Tibial artery (tissue), 4 donors: ENCODE data around the gene GLRA1.

ENCODE experiments used
- DNase-seq, 2 donors: peaks; one replicate each; pipeline ENCODE4 v3.0.0-alpha.2; 2019
- H3K27ac ChIP-seq, 2 donors: fragments of 200-600 bp; sonication (generic) in 1 of 2; 1 replicate in 1 of 2; 2 replicates in 1 of 2; pipeline ENCODE4 v1.5.1; 2018 to 2019; ENCODE audit warnings: mild to moderate bottlenecking in 1 of 2
- H3K27me3 ChIP-seq, 2 donors: fragments of 200-600 bp; sonication (generic) in 1 of 2; one replicate each; pipeline versions ENCODE4 v1.5.1 to v1.6.0; 2016 to 2019
- H3K36me3 ChIP-seq, 3 donors: fragments of 200-600 bp; sonication (generic) in 2 of 3; one replicate each; pipeline ENCODE4 v1.5.1; 2016 to 2019; ENCODE audit warnings: mild to moderate bottlenecking in 2 of 3
- H3K4me1 ChIP-seq, 4 donors: fragments of 200-600 bp; sonication (generic) in 2 of 4; 1 replicate in 3 of 4; 2 replicates in 1 of 4; pipeline ENCODE4 v1.5.1; 2016 to 2019
- H3K4me3 ChIP-seq, 2 donors: fragments of 200-600 bp; sonication (generic) in 1 of 2; 1 replicate in 1 of 2; 2 replicates in 1 of 2; pipeline ENCODE4 v1.5.1; 2018 to 2019; ENCODE audit warnings: mild to moderate bottlenecking in 2 of 2
- H3K9me3 ChIP-seq, 3 donors: fragments of 200-600 bp; sonication (generic) in 1 of 3; one replicate each; pipeline ENCODE4 v1.5.1; 2016 to 2019
- CTCF ChIP-seq, 2 experiments: fragments of 200-600 bp in 1 of 2; fragments of 450-650 bp in 1 of 2; IDR thresholded peaks; one replicate each; pipeline ENCODE4 v1.5.1; 2017 to 2019; ENCODE audit warnings: antibody characterized with exemption in 2 of 2, mild to moderate bottlenecking in 1 of 2, moderate library complexity in 1 of 2
- intact Hi-C: fragments of 100-400 bp; cut with DNase I; formaldehyde crosslinking; loops from one replicate; pipeline ENCODE4 v1.15.0; 2023; ENCODE audit warnings: low total_unique reads

Gene GLRA1

GRCh38 chr5:151950706-151951105, 26.1 kb upstream of the GLRA1 start:
- no peak for DNase-seq
- no peaks in the 10 kb centered on the region for H3K36me3 ChIP-seq
- intact Hi-C loops = no loop called here

DNA sequence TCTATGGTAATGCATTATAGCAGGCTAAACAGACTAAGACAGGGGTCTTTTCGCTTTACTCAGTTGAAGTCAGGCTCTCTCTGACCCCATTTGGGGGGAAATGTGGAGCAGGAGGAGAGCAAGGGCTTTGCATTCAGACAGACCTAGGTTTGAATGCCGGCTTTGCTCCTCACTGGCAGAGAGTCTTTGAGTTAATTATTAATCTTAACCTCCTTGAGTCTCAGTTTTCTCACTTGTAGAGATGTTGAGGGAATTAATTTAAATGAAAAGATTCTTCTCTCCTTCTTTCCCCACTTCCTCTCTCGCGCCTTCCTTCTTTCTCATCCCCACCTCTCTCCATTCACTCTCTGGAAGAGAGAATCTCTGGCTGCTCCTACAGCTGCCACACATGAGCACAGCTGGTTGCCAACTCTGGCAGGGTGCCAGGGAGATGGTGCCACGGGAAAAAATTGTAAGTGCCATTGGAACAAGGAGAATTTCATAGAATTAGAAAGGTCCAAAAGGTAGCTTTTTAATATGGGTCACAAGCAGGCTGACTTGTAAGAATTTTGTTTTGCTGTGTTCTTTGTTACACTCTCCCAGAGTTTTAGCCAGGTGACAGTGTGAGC, 25.2 kb upstream of the GLRA1 start:
- Histone ChIP-seq H3K27ac (no peak overlapping the region), H3K4me3 (no peak overlapping the region), H3K9me3 (no peaks in the 10 kb centered on the region), H3K36me3 (no peaks in the 10 kb centered on the region), H3K27me3 (no peaks in the 10 kb centered on the region), H3K4me1 (peaks cover 0 to 9% (median 4%) of the 10 kb centered on the region in 4 donors)
- intact Hi-C loops = no loop called here
- no peak for DNase-seq
- no peak for TF ChIP-seq CTCF (IDR thresholded peaks at IDR 0.05)

More at GRCh38 chr5:151950706-151951105, 26.1 kb upstream of the GLRA1 start:
- Histone ChIP-seq H3K27me3 (no peaks in the 10 kb centered on the region), H3K9me3 (no peaks in the 10 kb centered on the region), H3K27ac (no peak overlapping the region), H3K4me1 (peaks cover 0 to 9% (median 4%) of the 10 kb centered on the region in 4 donors), H3K4me3 (no peak overlapping the region)
- TF ChIP-seq CTCF (IDR thresholded peaks at IDR 0.05) = no peak

DNA sequence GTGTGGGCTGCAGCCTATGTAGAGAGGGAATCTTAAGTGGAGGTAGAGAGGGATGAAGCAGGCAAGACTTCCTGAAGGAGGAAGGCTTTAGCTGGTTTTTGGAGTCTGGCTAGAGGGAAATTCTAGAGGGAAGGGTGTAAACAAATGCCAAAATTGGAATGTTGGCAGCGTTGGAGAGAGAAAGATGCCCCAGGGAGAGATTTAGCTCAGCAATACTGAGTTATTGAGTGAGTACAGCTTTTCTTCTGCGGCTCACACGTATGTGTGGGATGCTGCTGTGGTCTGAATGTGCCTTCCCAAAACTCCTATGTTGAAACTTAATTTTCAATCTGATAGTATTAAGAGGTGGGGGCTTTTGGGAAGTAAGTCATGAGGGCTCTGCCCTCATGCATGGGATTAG, 24.5 kb upstream of the GLRA1 start:
- H3K9me3 ChIP-seq = no peaks in the 10 kb centered on the region
- H3K27ac ChIP-seq = no peak overlapping the region
- no peak for DNase-seq
- no peaks in the 10 kb centered on the region for H3K27me3 ChIP-seq
- intact Hi-C loops = no loop called here
- no peaks in the 10 kb centered on the region for H3K36me3 ChIP-seq
- H3K4me3 ChIP-seq = no peak overlapping the region
- peaks cover 0 to 9% (median 4%) of the 10 kb centered on the region in 4 donors for H3K4me1 ChIP-seq
- TF ChIP-seq CTCF (IDR thresholded peaks at IDR 0.05) = no peak

GRCh38 chr5:151947931-151948608, 23.4 kb upstream of the GLRA1 start:
- no peaks in the 10 kb centered on the region for H3K36me3 ChIP-seq
- intact Hi-C loops = no loop called here

DNA sequence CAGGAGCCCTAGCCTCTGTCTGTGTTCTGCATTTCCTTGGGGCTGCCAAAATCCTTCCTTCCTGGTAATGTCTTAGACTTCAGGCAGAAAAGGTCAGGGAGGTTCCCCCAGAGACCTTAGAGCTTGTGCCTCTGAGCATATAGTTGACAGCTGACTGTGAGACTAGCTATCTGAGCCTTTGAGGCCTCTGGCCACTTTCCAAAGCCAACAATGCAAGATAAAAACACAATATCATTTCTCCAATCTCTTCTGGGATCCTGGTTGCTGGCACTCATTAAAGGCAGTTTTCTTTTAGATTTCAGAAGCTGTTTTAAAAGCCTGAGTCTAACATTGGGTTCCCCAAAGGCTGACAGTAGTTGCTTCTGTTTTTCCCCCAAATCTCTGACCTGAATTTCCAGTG, 13.2 kb upstream of the GLRA1 start:
- intact Hi-C loops = no loop called here
- H3K27me3 ChIP-seq = no peaks in the 10 kb centered on the region
- no peaks in the 10 kb centered on the region for H3K4me1 ChIP-seq
- no peak for DNase-seq
- no peak overlapping the region for H3K27ac ChIP-seq
- no peaks in the 10 kb centered on the region for H3K36me3 ChIP-seq
- peaks cover 0 to 3% (median 0%) of the 10 kb centered on the region in 3 donors for H3K9me3 ChIP-seq
- no peak for TF ChIP-seq CTCF (IDR thresholded peaks at IDR 0.05)
- no peak overlapping the region for H3K4me3 ChIP-seq

More at GRCh38 chr5:151947931-151948608, 23.4 kb upstream of the GLRA1 start:
- Histone ChIP-seq H3K27ac (no peak overlapping the region), H3K4me3 (no peak overlapping the region), H3K4me1 (peaks cover 0 to 9% (median 4%) of the 10 kb centered on the region in 4 donors), H3K27me3 (no peaks in the 10 kb centered on the region), H3K9me3 (no peaks in the 10 kb centered on the region)
- no peak for TF ChIP-seq CTCF (IDR thresholded peaks at IDR 0.05)
- DNase-seq = no peak
